ENCODE data around the gene BBS1. TPM values are rescaled to one million over a fixed set of nuclear protein-coding genes. Genes with fewer than 3 reads are reported as not detected.

The BBS1 gene
- polyA plus RNA-seq, 1 experiment: 17.7 TPM

DNA sequence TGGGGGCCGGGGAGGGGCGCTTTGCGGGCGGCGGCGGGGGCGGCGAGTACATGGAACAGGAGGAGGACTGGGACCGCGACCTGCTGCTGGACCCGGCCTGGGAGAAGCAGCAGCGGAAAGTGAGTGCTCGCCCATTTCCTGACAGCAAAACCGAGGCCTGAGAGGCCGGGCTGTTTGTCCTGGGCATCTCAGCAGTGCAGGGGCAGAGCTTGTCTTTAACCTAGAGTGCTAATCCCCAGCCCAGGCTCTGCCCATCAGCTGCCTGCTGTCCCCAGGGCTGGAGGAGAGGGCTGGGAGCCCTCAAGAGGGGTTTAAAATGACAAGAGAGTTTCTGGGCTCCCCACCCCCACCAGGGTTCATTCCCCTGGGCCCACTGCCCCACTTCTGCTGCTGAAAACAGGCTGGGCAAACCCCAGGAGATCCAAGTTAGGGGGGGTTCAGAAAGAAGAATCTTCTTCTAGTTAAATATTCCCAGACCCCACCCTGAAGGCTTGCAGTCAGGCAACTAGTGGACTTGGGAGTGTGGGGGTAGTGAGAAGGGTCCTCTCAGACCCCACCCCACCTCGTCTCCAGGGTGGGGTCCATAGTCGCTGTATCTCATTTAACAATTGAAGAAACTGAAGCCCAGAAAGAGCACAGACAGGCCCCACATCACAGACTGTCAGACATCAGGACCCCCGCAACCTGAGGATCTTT lies 36.7 kb downstream of the BBS1 start:
- POLR2A ChIA-PET: interaction anchor here (0.6 to 2.2 kb wide), 5 partner anchors 21 to 131 kb away, joined by 4 to 17 read pairs (median 6); partner anchors contain the start of genes CTSF, PELI3 and RBM4B
- CTCF ChIA-PET: interaction anchor here (2.6 kb wide), 1 partner anchor 131 kb away, joined by 10 read pairs; the partner anchor contains the start of gene RBM4B
- DNase-seq (ENCODE audit: low read depth, low spot score): no peak
- no peak overlapping the region for H3K27ac ChIP-seq (ENCODE audit: low read depth, low read length)
- peaks cover 13% of the 10 kb centered on the region for H3K27me3 ChIP-seq (ENCODE audit: control insufficient read depth, insufficient read depth, low read length)
- TF ChIP-seq, protein P1, sequence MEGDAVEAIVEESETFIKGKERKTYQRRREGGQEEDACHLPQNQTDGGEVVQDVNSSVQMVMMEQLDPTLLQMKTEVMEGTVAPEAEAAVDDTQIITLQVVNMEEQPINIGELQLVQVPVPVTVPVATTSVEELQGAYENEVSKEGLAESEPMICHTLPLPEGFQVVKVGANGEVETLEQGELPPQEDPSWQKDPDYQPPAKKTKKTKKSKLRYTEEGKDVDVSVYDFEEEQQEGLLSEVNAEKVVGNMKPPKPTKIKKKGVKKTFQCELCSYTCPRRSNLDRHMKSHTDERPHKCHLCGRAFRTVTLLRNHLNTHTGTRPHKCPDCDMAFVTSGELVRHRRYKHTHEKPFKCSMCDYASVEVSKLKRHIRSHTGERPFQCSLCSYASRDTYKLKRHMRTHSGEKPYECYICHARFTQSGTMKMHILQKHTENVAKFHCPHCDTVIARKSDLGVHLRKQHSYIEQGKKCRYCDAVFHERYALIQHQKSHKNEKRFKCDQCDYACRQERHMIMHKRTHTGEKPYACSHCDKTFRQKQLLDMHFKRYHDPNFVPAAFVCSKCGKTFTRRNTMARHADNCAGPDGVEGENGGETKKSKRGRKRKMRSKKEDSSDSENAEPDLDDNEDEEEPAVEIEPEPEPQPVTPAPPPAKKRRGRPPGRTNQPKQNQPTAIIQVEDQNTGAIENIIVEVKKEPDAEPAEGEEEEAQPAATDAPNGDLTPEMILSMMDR (IDR thresholded peaks at IDR 0.05; ENCODE audit: low read depth, low read length): no peak
- no peak overlapping the region for H3K4me3 ChIP-seq (ENCODE audit: low read depth, low read length)
- no peaks in the 10 kb centered on the region; the same call in 1 of the 2 replicates for H3K9me3 ChIP-seq (ENCODE audit: control insufficient read depth, insufficient read depth, low read length)

DNA sequence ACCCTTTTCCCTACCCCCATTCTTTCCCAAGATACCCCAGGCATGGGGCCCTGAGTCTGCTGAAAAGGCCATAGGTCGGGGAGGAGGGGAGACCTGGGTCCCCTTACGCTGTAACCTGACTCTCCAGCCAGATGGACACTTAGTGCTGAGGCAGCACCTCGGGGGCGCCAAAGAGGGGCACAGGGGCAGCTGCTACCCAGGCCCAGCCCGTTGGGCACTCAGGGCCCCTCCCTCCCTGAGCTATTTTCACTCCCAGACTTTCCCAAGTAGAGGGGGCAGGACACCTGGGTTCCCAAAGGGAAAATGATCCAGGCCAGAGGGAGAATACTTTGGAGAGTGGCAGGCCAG lies 37.2 kb downstream of the BBS1 start:
- Histone ChIP-seq H3K27me3 (ENCODE audit: control insufficient read depth, insufficient read depth, low read length) (peaks cover 17% of the 10 kb centered on the region), H3K27ac (ENCODE audit: low read depth, low read length) (no peak overlapping the region), H3K4me3 (ENCODE audit: low read depth, low read length) (no peak overlapping the region), H3K9me3 (ENCODE audit: control insufficient read depth, insufficient read depth, low read length) (no peaks in the 10 kb centered on the region; the same call in 1 of the 2 replicates)
- DNase-seq (ENCODE audit: low read depth, low spot score): no peak
- ChIA-PET CTCF (interaction anchor here (2.6 kb wide), 1 partner anchor 130 kb away, joined by 10 read pairs; the partner anchor contains the start of gene RBM4B), POLR2A (interaction anchor here (0.6 kb wide), 1 partner anchor 113 kb away, joined by 5 read pairs; no protein-coding TSS in a partner anchor)
- TF ChIP-seq, protein P1 (IDR thresholded peaks at IDR 0.05; ENCODE audit: low read depth, low read length): no peak

DNA sequence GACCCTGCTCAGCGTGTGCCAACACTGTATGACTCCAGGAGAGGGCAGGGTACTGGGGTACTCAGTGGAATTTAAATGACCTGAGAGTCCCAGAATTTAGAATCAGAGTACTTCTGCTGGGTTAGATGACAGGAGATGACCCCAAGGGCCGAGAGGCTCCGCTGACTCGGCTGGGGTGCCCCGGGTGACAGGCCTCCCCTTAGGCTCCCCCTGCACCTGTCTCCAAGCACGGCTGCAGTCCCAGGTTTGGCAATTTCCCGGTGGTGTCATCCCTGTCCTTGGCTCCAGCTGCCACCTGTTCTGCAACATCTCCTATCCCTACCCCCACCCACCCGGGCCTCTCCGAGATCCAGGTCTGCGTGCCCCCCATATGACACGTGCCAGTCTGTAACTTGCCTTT lies 37.6 kb downstream of the BBS1 start:
- ChIA-PET CTCF (interaction anchor here (1.1 kb wide), 1 partner anchor 30 kb away, joined by 3 read pairs; no protein-coding TSS in a partner anchor), POLR2A (no interaction called here)
- TF ChIP-seq, protein P1 (IDR thresholded peaks at IDR 0.05; ENCODE audit: low read depth, low read length): no peak
- Histone ChIP-seq H3K4me3 (ENCODE audit: low read depth, low read length) (no peak overlapping the region), H3K27me3 (ENCODE audit: control insufficient read depth, insufficient read depth, low read length) (peaks cover 17% of the 10 kb centered on the region), H3K9me3 (ENCODE audit: control insufficient read depth, insufficient read depth, low read length) (no peaks in the 10 kb centered on the region; the same call in 1 of the 2 replicates), H3K27ac (ENCODE audit: low read depth, low read length) (no peak overlapping the region)
- DNase-seq (ENCODE audit: low read depth, low spot score): no peak

DNA sequence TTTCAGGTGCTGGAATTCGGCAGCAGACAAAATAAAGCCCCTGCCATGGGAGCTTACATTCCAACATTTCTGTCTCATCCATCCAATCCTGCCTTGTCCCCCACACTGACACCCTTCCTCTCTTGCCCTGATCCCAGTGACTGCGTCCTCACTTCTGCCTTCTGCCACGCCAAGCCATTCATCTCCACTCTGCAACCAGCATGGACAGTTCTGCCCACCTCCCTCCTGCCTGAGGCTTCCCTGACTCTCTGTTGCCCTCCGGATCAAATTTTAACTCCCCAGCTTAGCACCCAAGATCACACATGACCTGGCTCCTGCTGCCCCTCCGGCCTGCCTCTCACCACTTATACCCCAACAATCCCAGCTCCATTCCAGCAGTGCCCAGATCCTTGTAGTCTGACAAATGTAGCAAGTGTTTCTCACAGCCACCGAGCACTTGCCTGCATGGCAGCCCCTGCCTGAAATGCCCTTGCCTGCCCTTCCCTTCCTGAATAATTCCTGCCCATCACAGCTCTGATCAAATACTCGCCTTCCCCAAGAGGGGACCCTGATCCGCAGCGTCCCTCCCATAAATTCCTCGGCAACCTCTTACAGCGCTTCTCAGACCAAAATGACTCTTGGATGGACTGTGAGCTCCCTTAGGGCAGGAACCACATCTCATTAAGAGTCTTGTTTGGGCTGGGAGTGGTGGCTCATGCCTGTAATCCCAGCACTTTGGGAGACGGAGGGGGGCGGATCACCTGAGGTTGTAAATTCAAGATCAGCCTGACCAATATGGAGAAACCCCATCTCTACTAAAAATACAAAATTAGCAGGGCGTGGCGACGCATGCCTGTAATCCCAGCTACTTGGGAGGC lies 38.6 kb downstream of the BBS1 start:
- TF ChIP-seq, protein P1 (IDR thresholded peaks at IDR 0.05; ENCODE audit: low read depth, low read length): no peak
- Histone ChIP-seq H3K27ac (ENCODE audit: low read depth, low read length) (no peak overlapping the region), H3K27me3 (ENCODE audit: control insufficient read depth, insufficient read depth, low read length) (peaks cover 19% of the 10 kb centered on the region), H3K9me3 (ENCODE audit: control insufficient read depth, insufficient read depth, low read length) (no peaks in the 10 kb centered on the region; the same call in 1 of the 2 replicates), H3K4me3 (ENCODE audit: low read depth, low read length) (no peak overlapping the region)
- ChIA-PET POLR2A (no interaction called here), CTCF (interaction anchor here (1.1 kb wide), 1 partner anchor 29 kb away, joined by 3 read pairs; no protein-coding TSS in a partner anchor)
- no peak for DNase-seq (ENCODE audit: low read depth, low spot score)

Data from AG04450 (cell line).